ENCODE measurements around the gene PAPSS1. TPM values are rescaled to one million over a fixed set of nuclear protein-coding genes. Genes with fewer than 3 reads are reported as not detected.

PAPSS1 gene
- total and polyA plus RNA-seq, 2 experiments from 2014 or later = 69.6 to 69.9 TPM

DNA sequence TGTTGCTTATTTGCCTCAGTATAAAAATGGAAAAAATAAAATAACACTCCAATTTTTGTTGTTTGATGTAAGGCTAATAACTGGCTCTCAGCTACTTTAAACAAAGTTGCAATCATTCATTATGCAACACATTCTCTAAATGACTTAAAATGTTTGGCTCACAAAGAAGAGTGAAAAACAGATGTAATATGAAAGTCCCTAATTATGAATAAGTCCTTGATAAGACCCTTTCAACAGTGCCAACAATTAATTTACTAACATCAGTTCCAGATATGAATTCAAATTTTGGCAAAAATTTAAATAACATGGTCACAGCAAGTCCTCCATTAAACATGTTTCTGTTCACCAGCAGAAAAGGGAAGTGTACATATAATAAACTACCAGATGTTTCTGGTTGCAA is 69.8 kb downstream of the PAPSS1 start:
- TF ChIP-seq EZH2 (IDR thresholded peaks at IDR 0.05; ENCODE audit: insufficient read depth, poor library complexity, severe bottlenecking) = no peak
- no peak for TF ChIP-seq EZH2phosphoT487 (IDR thresholded peaks at IDR 0.05; ENCODE audit: insufficient read depth, low read depth)
- Histone ChIP-seq H4K20me1 (ENCODE audit: insufficient read depth) (no peaks in the 10 kb centered on the region), H3K9me2 (ENCODE audit: insufficient read depth) (no peaks in the 10 kb centered on the region), H3K27me3 (replicated peaks; ENCODE audit: insufficient read depth) (no peaks in the 10 kb centered on the region), H3K79me2 (ENCODE audit: insufficient read depth) (no peaks in the 10 kb centered on the region), H2AFZ (no peak overlapping the region), H3F3A (ENCODE audit: insufficient read depth) (no peaks in the 10 kb centered on the region), H3K36me3 (ENCODE audit: low read depth) (peaks cover 22% of the 10 kb centered on the region), H3K27ac (no peak overlapping the region), H3K4me2 (ENCODE audit: unreplicated experiment) (no peak overlapping the region), H3K4me1 (ENCODE audit: insufficient read depth) (peaks cover 7% of the 10 kb centered on the region; the same call in 1 of the 2 replicates), H3K4me3 (no peak overlapping the region), H3K9me3 (ENCODE audit: low read depth) (no peaks in the 10 kb centered on the region), H3K9ac (no peak overlapping the region)
- peak; percentile 7 for DNase-seq
- in situ Hi-C loops (cut with MboI) = loop anchor here (25.0 kb wide), 2 partner anchors 263 to 613 kb away; partner anchors contain the start of gene DKK2

- no peak for DNase-seq
- H3K9ac ChIP-seq = no peak overlapping the region
- WGBS, 2 experiments (ENCODE audit: low coverage in 1 of 2, low lambda C conversion rate in 2 of 2, missing lambda C conversion rate in 2 of 2) = 96 to 98% methylated on average over 8 of the region's 8 CpGs
- in situ Hi-C loops (cut with MboI) = no loop called here
- peaks cover 7% of the 10 kb centered on the region; the same call in 1 of the 2 replicates for H3K4me1 ChIP-seq (ENCODE audit: insufficient read depth)
- H3K4me2 ChIP-seq (ENCODE audit: unreplicated experiment) = no peak overlapping the region
- H3K27me3 ChIP-seq (replicated peaks; ENCODE audit: insufficient read depth) = no peaks in the 10 kb centered on the region
- no peaks in the 10 kb centered on the region for H4K20me1 ChIP-seq (ENCODE audit: insufficient read depth)
- no peak overlapping the region for H3K4me3 ChIP-seq
- no peaks in the 10 kb centered on the region for H3K79me2 ChIP-seq (ENCODE audit: insufficient read depth)
- H3K36me3 ChIP-seq (ENCODE audit: low read depth) = peaks cover 19% of the 10 kb centered on the region
- no peak overlapping the region for H3K27ac ChIP-seq
- no peaks in the 10 kb centered on the region for H3F3A ChIP-seq (ENCODE audit: insufficient read depth)
- no peak overlapping the region for H2AFZ ChIP-seq
- H3K9me2 ChIP-seq (ENCODE audit: insufficient read depth) = no peaks in the 10 kb centered on the region
- no peaks in the 10 kb centered on the region for H3K9me3 ChIP-seq (ENCODE audit: low read depth)
- TF ChIP-seq EZH2 (IDR thresholded peaks at IDR 0.05; ENCODE audit: insufficient read depth, poor library complexity, severe bottlenecking) = no peak
- TF ChIP-seq EZH2phosphoT487 (IDR thresholded peaks at IDR 0.05; ENCODE audit: insufficient read depth, low read depth) = no peak
Measured at GRCh38 chr4:107648178-107648991, 71.6 kb downstream of the PAPSS1 start.

GRCh38 chr4:107647591-107647990 is 72.4 kb downstream of the PAPSS1 start:
- Histone ChIP-seq H3K9me2 (ENCODE audit: insufficient read depth) (no peaks in the 10 kb centered on the region), H3K4me2 (ENCODE audit: unreplicated experiment) (no peak overlapping the region), H3K27me3 (replicated peaks; ENCODE audit: insufficient read depth) (no peaks in the 10 kb centered on the region), H3K9me3 (ENCODE audit: low read depth) (no peaks in the 10 kb centered on the region), H3K4me1 (ENCODE audit: insufficient read depth) (peaks cover 7% of the 10 kb centered on the region; the same call in 1 of the 2 replicates), H3K36me3 (ENCODE audit: low read depth) (peaks cover 11% of the 10 kb centered on the region), H4K20me1 (ENCODE audit: insufficient read depth) (no peaks in the 10 kb centered on the region), H3K9ac (no peak overlapping the region), H2AFZ (no peak overlapping the region), H3K27ac (no peak overlapping the region), H3K4me3 (no peak overlapping the region), H3K79me2 (ENCODE audit: insufficient read depth) (no peaks in the 10 kb centered on the region), H3F3A (ENCODE audit: insufficient read depth) (no peaks in the 10 kb centered on the region)
- in situ Hi-C loops (cut with MboI) = no loop called here
- no peak for DNase-seq
- WGBS, 2 experiments (ENCODE audit: low coverage in 1 of 2, low lambda C conversion rate in 2 of 2, missing lambda C conversion rate in 2 of 2) = 85 to 88% methylated on average over 4 of the region's 4 CpGs
- TF ChIP-seq EZH2phosphoT487 (IDR thresholded peaks at IDR 0.05; ENCODE audit: insufficient read depth, low read depth) = no peak
- TF ChIP-seq EZH2 (IDR thresholded peaks at IDR 0.05; ENCODE audit: insufficient read depth, poor library complexity, severe bottlenecking) = no peak

DNA sequence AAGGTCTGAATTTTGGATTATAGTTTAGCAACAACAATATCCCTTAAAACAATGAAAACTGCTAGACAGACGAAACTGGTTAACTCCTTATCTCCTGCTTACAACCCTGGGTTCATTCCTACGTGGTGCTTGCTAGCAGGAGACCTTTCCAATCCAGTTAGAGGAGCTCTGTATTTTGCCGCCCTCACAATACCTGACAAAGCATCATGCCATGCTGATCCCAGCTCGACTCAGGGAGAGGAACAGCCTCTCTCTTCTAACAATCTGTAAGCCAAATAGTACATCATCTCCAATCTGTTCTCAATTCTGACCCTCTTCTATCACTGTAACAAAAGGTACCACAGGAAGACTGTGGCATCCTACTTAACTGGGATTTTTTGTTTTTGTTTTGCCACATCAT is 74.4 kb downstream of the PAPSS1 start:
- no peaks in the 10 kb centered on the region for H3K27me3 ChIP-seq (replicated peaks; ENCODE audit: insufficient read depth)
- no peaks in the 10 kb centered on the region for H4K20me1 ChIP-seq (ENCODE audit: insufficient read depth)
- TF ChIP-seq EZH2 (IDR thresholded peaks at IDR 0.05; ENCODE audit: insufficient read depth, poor library complexity, severe bottlenecking) (no peak), EZH2phosphoT487 (IDR thresholded peaks at IDR 0.05; ENCODE audit: insufficient read depth, low read depth) (no peak)
- 94 to 97% methylated on average over 4 of the region's 4 CpGs for WGBS, 2 experiments (ENCODE audit: low coverage in 1 of 2, low lambda C conversion rate in 2 of 2, missing lambda C conversion rate in 2 of 2)
- H3K79me2 ChIP-seq (ENCODE audit: insufficient read depth) = no peaks in the 10 kb centered on the region
- H3K4me1 ChIP-seq (ENCODE audit: insufficient read depth) = peaks cover 7% of the 10 kb centered on the region; the same call in 1 of the 2 replicates
- no peak overlapping the region for H3K4me2 ChIP-seq (ENCODE audit: unreplicated experiment)
- no peak overlapping the region for H3K4me3 ChIP-seq
- no peaks in the 10 kb centered on the region for H3K36me3 ChIP-seq (ENCODE audit: low read depth)
- H2AFZ ChIP-seq = no peak overlapping the region
- no peak for DNase-seq
- no peaks in the 10 kb centered on the region for H3F3A ChIP-seq (ENCODE audit: insufficient read depth)
- in situ Hi-C loops (cut with MboI) = no loop called here
- H3K9me3 ChIP-seq (ENCODE audit: low read depth) = no peaks in the 10 kb centered on the region
- H3K9me2 ChIP-seq (ENCODE audit: insufficient read depth) = no peaks in the 10 kb centered on the region
- H3K9ac ChIP-seq = no peak overlapping the region
- H3K27ac ChIP-seq = no peak overlapping the region

All from GM23248 (cell line).